HG02943 (cell line): ENCODE measurements around the gene PHOSPHO1.
"Not testable (repeated sequence)": the region's sequence is repeated elsewhere in the genome, so short reads cannot be mapped to it uniquely, and the experiment has no call there.

Source experiments
- ATAC-seq: cut with Tn5 transposase; IDR thresholded peaks from one replicate; pipeline ENCODE4 v1.9.1; 2021; ENCODE audit warnings: mild to moderate bottlenecking, low read depth, moderate library complexity; ENCODE audit not compliant: unreplicated experiment

Gene PHOSPHO1

DNA sequence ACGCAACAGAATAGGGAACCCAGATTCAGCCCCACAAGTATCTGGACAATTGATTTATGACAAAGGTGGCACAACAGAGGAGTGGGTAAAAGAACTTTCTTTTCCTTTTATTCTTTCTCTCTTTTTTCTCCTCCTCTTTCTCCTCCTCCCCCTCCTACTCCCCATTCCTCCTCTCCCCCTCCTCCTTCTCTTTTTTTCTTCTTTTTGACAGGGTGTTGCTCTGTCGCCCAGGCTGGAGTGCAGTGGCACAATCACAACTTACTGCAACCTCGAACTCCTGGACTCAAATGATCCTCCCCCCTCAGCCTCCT is 36.3 kb downstream of the PHOSPHO1 start:
- no peak for ATAC-seq

DNA sequence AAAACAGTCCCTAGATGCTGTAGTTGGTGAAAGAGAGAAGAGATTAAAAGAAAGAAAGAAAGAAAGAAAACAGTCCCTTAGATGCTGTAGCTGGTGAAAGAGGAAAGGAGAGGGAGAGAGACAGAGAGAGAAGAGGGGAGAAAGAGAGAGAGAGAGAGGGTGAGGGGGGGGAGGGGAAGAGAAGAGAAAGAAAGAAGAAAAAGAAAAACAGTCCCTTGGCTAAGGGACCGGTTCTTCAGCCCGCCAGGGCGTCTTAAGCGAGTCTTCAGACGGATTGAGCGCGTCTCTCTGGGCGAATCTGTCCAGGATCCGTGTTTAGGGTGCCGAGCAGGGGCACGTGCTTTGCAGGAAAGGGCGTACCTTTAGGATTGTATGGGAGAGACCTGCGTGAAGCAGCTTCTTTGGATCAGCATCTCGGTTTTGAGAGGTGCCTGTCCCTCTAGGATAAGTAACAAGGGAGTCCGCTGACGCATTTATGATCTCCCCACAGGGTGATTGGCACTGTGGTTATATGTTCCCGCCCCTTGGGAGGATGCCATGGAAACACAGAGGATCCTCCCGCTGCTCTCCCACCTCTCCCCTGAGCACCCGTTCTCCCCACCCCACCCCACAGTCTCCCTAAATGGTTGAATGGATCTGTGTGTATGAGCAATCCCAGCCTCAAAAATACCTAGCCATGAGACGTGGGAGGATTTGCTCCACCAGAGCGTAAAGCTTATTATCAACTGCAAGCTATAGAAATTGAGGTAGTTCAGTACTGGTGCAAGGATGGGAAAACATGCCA is 36.9 kb downstream of the PHOSPHO1 start:
- no peak for ATAC-seq

DNA sequence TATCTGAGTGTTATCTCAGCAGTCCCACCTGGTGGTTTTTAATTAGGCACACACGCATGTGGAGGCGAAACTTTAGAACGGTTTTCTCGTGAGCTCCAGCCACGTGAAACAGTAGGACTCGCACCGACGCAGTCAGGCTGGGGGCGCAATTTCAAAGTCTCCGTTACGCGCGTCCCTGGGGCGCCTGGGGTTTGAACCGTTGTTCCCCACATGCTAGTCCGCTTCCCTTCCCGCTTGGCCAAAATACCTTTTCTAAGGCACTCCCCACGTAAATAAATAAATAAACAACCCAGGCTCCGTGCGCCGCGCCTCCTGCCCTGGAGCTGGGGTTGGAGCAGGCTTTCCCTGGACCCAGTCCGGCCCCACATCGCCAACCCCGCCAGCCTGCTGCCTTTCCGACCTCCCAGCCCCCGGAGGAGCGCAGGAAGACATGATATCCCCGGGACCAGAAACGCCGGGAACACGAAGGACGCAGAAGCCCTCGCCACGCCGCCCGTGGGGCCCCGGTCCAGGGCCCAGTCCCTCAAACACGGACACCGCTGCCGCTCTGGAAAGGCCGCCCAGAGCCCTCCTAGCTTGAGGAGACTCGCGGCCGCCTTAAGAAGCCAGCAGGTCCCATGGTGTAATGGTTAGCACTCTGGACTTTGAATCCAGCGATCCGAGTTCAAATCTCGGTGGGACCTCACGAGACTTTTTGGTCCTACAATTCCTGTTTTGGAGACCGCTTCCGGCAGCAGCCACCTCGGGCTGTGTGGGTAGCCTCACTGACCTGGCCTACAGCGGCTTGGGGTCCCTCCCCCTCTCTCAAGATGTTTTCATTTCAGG is 38.5 kb downstream of the PHOSPHO1 start:
- ATAC-seq = peak; percentile 55

DNA sequence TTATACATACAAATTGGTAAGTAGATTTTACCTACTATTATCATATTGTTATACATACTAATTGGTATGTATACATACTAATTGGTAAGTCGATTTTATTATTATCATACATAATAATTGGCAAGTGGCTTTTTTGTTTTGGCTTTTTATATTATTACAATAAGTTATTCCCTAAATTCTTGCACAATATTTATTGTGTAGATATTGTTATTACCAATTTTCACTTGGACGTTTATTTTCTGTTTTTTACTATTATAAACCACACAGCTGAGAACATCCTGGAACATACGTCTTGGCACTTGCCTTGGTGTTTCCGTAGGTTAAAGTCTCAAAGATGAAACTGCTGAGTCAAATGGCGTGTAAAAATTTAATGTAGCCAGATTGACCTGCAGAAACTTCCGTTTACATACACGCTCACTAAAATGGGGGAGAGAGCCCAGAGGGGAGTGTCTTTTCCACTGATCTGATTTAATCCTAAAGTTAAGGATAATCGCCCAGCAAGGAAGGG is 39.1 kb downstream of the PHOSPHO1 start:
- peak; percentile 11 for ATAC-seq

DNA sequence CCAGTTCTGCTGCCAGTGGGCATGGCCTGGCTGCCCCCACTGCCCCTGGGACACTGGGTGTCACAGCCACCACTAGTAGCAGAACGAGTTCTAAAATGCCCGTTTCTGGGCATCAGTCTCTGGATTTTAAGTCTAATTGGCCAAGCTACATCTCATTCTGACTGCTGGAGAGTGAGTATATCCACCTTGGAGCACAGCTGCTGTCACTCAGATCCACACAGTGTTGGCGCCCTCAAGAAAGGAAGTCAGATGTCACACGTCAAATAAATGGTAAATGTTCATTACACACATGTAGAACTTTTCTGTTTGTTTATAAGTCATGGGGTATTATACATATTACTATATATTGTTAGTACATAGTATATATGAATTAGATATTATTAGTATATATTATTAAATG is 39.7 kb downstream of the PHOSPHO1 start:
- ATAC-seq = no peak

GRCh38 chr17:49187301-49187700 is 43.3 kb downstream of the PHOSPHO1 start:
- ATAC-seq = no peak

- ATAC-seq = not testable (repeated sequence)
Observed at GRCh38 chr17:49185381-49185780, 45.2 kb downstream of the PHOSPHO1 start.

- ATAC-seq = not testable (repeated sequence)
Observed at GRCh38 chr17:49184522-49184921, 46.1 kb downstream of the PHOSPHO1 start.

- ATAC-seq = no peak
Observed at GRCh38 chr17:49183801-49184200, 46.8 kb downstream of the PHOSPHO1 start.

DNA sequence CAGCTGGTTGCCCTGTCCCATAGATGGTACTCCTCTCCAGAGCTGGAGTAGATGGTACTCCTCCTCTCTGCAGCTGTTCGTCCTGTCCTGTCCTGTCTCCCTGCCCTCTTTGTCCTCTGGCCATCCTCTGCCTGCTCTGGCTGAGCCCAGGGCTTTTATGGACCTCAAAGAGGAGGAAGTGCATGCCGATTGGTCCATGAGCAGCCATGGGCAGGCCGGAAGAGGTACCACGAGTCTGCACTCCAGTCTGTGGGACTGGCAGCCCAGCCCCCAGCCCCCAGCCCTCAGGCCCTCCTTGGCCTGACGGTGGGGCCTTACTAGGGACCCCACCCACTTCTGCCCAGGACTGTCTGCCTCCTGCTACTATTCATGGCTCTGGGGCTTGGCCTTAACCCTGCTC is 47.2 kb downstream of the PHOSPHO1 start:
- ATAC-seq = no peak

GRCh38 chr17:49180998-49181635 is 49.5 kb downstream of the PHOSPHO1 start:
- no peak for ATAC-seq

- no peak for ATAC-seq
Observed at GRCh38 chr17:49180303-49180702, 50.3 kb downstream of the PHOSPHO1 start.

DNA sequence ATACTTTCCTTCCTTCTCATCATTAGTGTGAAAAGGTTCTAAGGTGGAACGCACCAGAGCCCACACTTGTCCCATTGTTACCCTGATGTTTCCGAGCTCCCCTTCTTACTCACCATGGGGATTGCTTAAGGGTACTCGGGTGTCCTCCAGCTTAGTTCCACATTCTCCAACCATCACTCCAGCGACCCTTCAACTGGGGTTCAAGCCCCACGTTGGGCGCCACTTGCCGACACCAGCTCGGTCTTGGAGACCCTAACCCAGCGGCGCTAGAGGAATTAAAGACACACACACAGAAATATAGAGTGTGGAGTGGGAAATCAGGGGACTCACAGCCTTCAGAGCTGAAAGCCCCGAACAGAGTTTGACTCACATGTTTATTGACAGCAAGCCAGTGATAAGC is 54.6 kb downstream of the PHOSPHO1 start:
- not testable (repeated sequence) for ATAC-seq
